ENCODE measurements around the gene THBS2.

DNA sequence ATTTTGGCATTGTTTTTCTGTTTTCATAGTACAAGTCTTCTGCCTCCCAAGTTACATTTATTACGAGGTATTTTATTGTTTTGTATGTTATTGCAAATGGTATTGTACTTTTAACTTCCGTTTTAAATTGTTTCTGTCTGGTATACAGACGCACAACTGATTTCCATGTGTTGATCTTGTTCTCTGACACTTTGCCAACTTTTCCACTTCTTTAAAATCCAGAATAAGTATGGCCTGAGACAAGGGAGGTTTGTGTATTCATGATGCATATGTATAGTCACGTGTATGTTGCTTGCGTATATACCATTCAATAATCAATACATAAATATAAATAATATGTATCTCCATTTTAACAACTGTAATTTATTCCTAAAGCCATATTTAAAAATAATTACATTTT, 41.2 kb downstream of the THBS2 start:
- TF ChIP-seq, protein P1, sequence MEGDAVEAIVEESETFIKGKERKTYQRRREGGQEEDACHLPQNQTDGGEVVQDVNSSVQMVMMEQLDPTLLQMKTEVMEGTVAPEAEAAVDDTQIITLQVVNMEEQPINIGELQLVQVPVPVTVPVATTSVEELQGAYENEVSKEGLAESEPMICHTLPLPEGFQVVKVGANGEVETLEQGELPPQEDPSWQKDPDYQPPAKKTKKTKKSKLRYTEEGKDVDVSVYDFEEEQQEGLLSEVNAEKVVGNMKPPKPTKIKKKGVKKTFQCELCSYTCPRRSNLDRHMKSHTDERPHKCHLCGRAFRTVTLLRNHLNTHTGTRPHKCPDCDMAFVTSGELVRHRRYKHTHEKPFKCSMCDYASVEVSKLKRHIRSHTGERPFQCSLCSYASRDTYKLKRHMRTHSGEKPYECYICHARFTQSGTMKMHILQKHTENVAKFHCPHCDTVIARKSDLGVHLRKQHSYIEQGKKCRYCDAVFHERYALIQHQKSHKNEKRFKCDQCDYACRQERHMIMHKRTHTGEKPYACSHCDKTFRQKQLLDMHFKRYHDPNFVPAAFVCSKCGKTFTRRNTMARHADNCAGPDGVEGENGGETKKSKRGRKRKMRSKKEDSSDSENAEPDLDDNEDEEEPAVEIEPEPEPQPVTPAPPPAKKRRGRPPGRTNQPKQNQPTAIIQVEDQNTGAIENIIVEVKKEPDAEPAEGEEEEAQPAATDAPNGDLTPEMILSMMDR (conservative IDR thresholded peaks at IDR 0.05 in 1 of 2, IDR thresholded peaks at IDR 0.05 in 1 of 2; ENCODE audit: low read depth in 1 of 2, low read length in 2 of 2), result no peak
- TF ChIP-seq EZH2 (IDR thresholded peaks at IDR 0.05; ENCODE audit: low read length, missing control alignments), result no peak

All from fibroblast of lung (primary cell).